Measurements from ENCODE around the gene NEGR1. TPM values are rescaled to one million over a fixed set of nuclear protein-coding genes. Genes with fewer than 3 reads are reported as not detected.

Gene NEGR1
- total and polyA plus RNA-seq, 2 donors (not counting 3 experiments of a cell fraction or from before 2014, with no cell fraction given): 6.8 to 21.8 TPM

GRCh38 chr1:71698186-71698585 is 584.2 kb downstream of the NEGR1 start:
- Histone ChIP-seq H3K9me3 (replicated peaks; ENCODE audit: control insufficient read depth, insufficient read depth, low read length) (no peaks in the 10 kb centered on the region), H3K9ac (replicated peaks; ENCODE audit: extremely low read depth, insufficient read depth, low read length) (no peak overlapping the region), H3K4me1 (ENCODE audit: control insufficient read depth, extremely low read depth, insufficient read depth, low read length) (no peaks in the 10 kb centered on the region), H3K27ac (ENCODE audit: insufficient read depth, low read depth, low read length) (no peak overlapping the region), H3K79me2 (ENCODE audit: control insufficient read depth, insufficient read depth, low read length) (no peaks in the 10 kb centered on the region), H3K4me2 (ENCODE audit: insufficient read depth, low read length) (no peak overlapping the region), H3K27me3 (ENCODE audit: control insufficient read depth in 2 of 2, insufficient read depth in 2 of 2, low read length in 2 of 2) (no peaks in the 10 kb centered on the region), H2AFZ (ENCODE audit: low read depth, low read length) (no peak overlapping the region), H4K20me1 (replicated peaks; ENCODE audit: control insufficient read depth, extremely low read depth, insufficient read depth, low read length) (no peaks in the 10 kb centered on the region), H3K4me3 (replicated peaks in 1 of 3; ENCODE audit: insufficient read depth in 1 of 3, low read depth in 1 of 3, low read length in 3 of 3) (no peak overlapping the region), H3K36me3 (ENCODE audit: control insufficient read depth in 2 of 2, extremely low read depth in 1 of 2, insufficient read depth in 2 of 2, low read length in 2 of 2) (no peaks in the 10 kb centered on the region), H3K9me1 (replicated peaks; ENCODE audit: control insufficient read depth, extremely low read depth, insufficient read depth, low read length) (no peaks in the 10 kb centered on the region)
- ChIA-PET CTCF (interaction anchor here (2.0 kb wide), 1 partner anchor 24 kb away, joined by 4 read pairs; no protein-coding TSS in a partner anchor), POLR2A (no interaction called here)
- dilution Hi-C loops (cut with MboI; ENCODE audit: extremely low pct_ligation_motif_present, low sequenced_read_pairs) (no loop called here), intact Hi-C loops (cut with micrococcal nuclease) (no loop called here)
- TF ChIP-seq POLR2A (IDR thresholded peaks at IDR 0.05; ENCODE audit: low read depth, low read length) (no peak), POLR2AphosphoS5 (IDR thresholded peaks at IDR 0.05; ENCODE audit: insufficient read depth, low read depth, low read length) (no peak), EZH2 (IDR thresholded peaks at IDR 0.05; ENCODE audit: borderline replicate concordance, low read depth, low read length, severe bottlenecking) (no peak), JUN (IDR thresholded peaks at IDR 0.05; ENCODE audit: borderline replicate concordance, insufficient read depth, insufficient read length, low read depth) (no peak)
- TF ChIP-seq, protein P1, sequence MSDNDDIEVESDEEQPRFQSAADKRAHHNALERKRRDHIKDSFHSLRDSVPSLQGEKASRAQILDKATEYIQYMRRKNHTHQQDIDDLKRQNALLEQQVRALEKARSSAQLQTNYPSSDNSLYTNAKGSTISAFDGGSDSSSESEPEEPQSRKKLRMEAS (IDR thresholded peaks at IDR 0.05; ENCODE audit: insufficient read depth, insufficient read length): no peak
- TF ChIP-seq, protein P2, sequence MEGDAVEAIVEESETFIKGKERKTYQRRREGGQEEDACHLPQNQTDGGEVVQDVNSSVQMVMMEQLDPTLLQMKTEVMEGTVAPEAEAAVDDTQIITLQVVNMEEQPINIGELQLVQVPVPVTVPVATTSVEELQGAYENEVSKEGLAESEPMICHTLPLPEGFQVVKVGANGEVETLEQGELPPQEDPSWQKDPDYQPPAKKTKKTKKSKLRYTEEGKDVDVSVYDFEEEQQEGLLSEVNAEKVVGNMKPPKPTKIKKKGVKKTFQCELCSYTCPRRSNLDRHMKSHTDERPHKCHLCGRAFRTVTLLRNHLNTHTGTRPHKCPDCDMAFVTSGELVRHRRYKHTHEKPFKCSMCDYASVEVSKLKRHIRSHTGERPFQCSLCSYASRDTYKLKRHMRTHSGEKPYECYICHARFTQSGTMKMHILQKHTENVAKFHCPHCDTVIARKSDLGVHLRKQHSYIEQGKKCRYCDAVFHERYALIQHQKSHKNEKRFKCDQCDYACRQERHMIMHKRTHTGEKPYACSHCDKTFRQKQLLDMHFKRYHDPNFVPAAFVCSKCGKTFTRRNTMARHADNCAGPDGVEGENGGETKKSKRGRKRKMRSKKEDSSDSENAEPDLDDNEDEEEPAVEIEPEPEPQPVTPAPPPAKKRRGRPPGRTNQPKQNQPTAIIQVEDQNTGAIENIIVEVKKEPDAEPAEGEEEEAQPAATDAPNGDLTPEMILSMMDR (IDR thresholded peaks at IDR 0.05; ENCODE audit: extremely low read depth in 1 of 2, insufficient read depth in 1 of 2, low read depth in 1 of 2, low read length in 2 of 2): no peak
- DNase-seq (ENCODE audit: low read depth, low spot score): no peak
- no peak for FAIRE-seq
- BruUV-seq (replicated peaks): no TSS peak

- no peaks in the 10 kb centered on the region for H3K79me2 ChIP-seq (ENCODE audit: control insufficient read depth, insufficient read depth, low read length)
- H3K9me3 ChIP-seq (replicated peaks; ENCODE audit: control insufficient read depth, insufficient read depth, low read length): no peaks in the 10 kb centered on the region
- POLR2A ChIA-PET: no interaction called here
- intact Hi-C loops (cut with micrococcal nuclease) (no loop called here), dilution Hi-C loops (cut with MboI; ENCODE audit: extremely low pct_ligation_motif_present, low sequenced_read_pairs) (no loop called here)
- CTCF ChIA-PET: no interaction called here
- H3K4me2 ChIP-seq (ENCODE audit: insufficient read depth, low read length): no peak overlapping the region
- BruUV-seq (replicated peaks): no TSS peak
- no peak for DNase-seq (ENCODE audit: low read depth, low spot score)
- H3K4me3 ChIP-seq (replicated peaks in 1 of 3; ENCODE audit: insufficient read depth in 1 of 3, low read depth in 1 of 3, low read length in 3 of 3): no peak overlapping the region
- H3K36me3 ChIP-seq (ENCODE audit: control insufficient read depth in 2 of 2, extremely low read depth in 1 of 2, insufficient read depth in 2 of 2, low read length in 2 of 2): no peaks in the 10 kb centered on the region
- no peak for FAIRE-seq
- no peak overlapping the region for H3K9ac ChIP-seq (replicated peaks; ENCODE audit: extremely low read depth, insufficient read depth, low read length)
- TF ChIP-seq FOS (IDR thresholded peaks at IDR 0.05; ENCODE audit: borderline replicate concordance, insufficient read depth, low read length): no peak
- TF ChIP-seq, protein P2 (IDR thresholded peaks at IDR 0.05; ENCODE audit: extremely low read depth in 1 of 2, insufficient read depth in 1 of 2, low read depth in 1 of 2, low read length in 2 of 2): no peak
- TF ChIP-seq GATA2 (IDR thresholded peaks at IDR 0.05; ENCODE audit: insufficient read depth, insufficient read length, low read depth, low read length): no peak
- TF ChIP-seq POLR2AphosphoS5 (IDR thresholded peaks at IDR 0.05; ENCODE audit: insufficient read depth, low read depth, low read length): no peak
- no peak for TF ChIP-seq EZH2 (IDR thresholded peaks at IDR 0.05; ENCODE audit: borderline replicate concordance, low read depth, low read length, severe bottlenecking)
- TF ChIP-seq POLR2A (IDR thresholded peaks at IDR 0.05; ENCODE audit: low read depth, low read length): no peak
- no peak for TF ChIP-seq MYC (IDR thresholded peaks at IDR 0.05; ENCODE audit: low read depth, low read length)
- no peak for TF ChIP-seq JUN (IDR thresholded peaks at IDR 0.05; ENCODE audit: borderline replicate concordance, insufficient read depth, insufficient read length, low read depth)
- TF ChIP-seq, protein P1 (IDR thresholded peaks at IDR 0.05; ENCODE audit: insufficient read depth, insufficient read length): no peak
- H3K27me3 ChIP-seq (ENCODE audit: control insufficient read depth in 2 of 2, insufficient read depth in 2 of 2, low read length in 2 of 2): no peaks in the 10 kb centered on the region
- H2AFZ ChIP-seq (ENCODE audit: low read depth, low read length): no peak overlapping the region
- no peaks in the 10 kb centered on the region for H3K4me1 ChIP-seq (ENCODE audit: control insufficient read depth, extremely low read depth, insufficient read depth, low read length)
- no peak overlapping the region for H3K27ac ChIP-seq (ENCODE audit: insufficient read depth, low read depth, low read length)
- no peaks in the 10 kb centered on the region for H4K20me1 ChIP-seq (replicated peaks; ENCODE audit: control insufficient read depth, extremely low read depth, insufficient read depth, low read length)
- H3K9me1 ChIP-seq (replicated peaks; ENCODE audit: control insufficient read depth, extremely low read depth, insufficient read depth, low read length): no peaks in the 10 kb centered on the region
Observed at GRCh38 chr1:71695821-71696220, 586.5 kb downstream of the NEGR1 start.
